ENCODE results near the gene SMAD5.

SMAD5 gene

GRCh38 chr5:136197462-136198142 is 65.0 kb downstream of the SMAD5 start:
- DNase-seq (ENCODE audit: low spot score): no peak

- no peak for DNase-seq (ENCODE audit: low spot score)
Measured at GRCh38 chr5:136198453-136198852, 65.8 kb downstream of the SMAD5 start.

- no peak for DNase-seq (ENCODE audit: low spot score)
Measured at GRCh38 chr5:136199408-136199807, 66.8 kb downstream of the SMAD5 start.

GRCh38 chr5:136200130-136200529 is 67.5 kb downstream of the SMAD5 start:
- DNase-seq (ENCODE audit: low spot score): no peak

GRCh38 chr5:136200761-136201160 is 68.1 kb downstream of the SMAD5 start:
- DNase-seq (ENCODE audit: low spot score): no peak

GRCh38 chr5:136201870-136202269 is 69.2 kb downstream of the SMAD5 start:
- no peak for DNase-seq (ENCODE audit: low spot score)

- no peak for DNase-seq (ENCODE audit: low spot score)
Measured at GRCh38 chr5:136202469-136203205, 70.0 kb downstream of the SMAD5 start.

GRCh38 chr5:136203303-136203922 is 70.8 kb downstream of the SMAD5 start:
- no peak for DNase-seq (ENCODE audit: low spot score)

GRCh38 chr5:136205061-136205702 is 72.5 kb downstream of the SMAD5 start:
- DNase-seq (ENCODE audit: low spot score): no peak

- DNase-seq (ENCODE audit: low spot score): no peak
Measured at GRCh38 chr5:136205941-136206340, 73.3 kb downstream of the SMAD5 start.

GRCh38 chr5:136206361-136206760 is 73.7 kb downstream of the SMAD5 start:
- no peak for DNase-seq (ENCODE audit: low spot score)

- no peak for DNase-seq (ENCODE audit: low spot score)
Measured at GRCh38 chr5:136207631-136208030, 75.0 kb downstream of the SMAD5 start.

- DNase-seq (ENCODE audit: low spot score): no peak
Measured at GRCh38 chr5:136208916-136209315, 76.3 kb downstream of the SMAD5 start.

- DNase-seq (ENCODE audit: low spot score): no peak
Measured at GRCh38 chr5:136209346-136209910, 76.8 kb downstream of the SMAD5 start.

- DNase-seq (ENCODE audit: low spot score): peak; percentile 3
Measured at GRCh38 chr5:136210259-136210658, 77.6 kb downstream of the SMAD5 start.

GRCh38 chr5:136211282-136212040 is 78.8 kb downstream of the SMAD5 start:
- no peak for DNase-seq (ENCODE audit: low spot score)

- DNase-seq (ENCODE audit: low spot score): peak; percentile 61
Measured at GRCh38 chr5:136212252-136212721, 79.6 kb downstream of the SMAD5 start.

GRCh38 chr5:136213919-136214493 is 81.4 kb downstream of the SMAD5 start:
- no peak for DNase-seq (ENCODE audit: low spot score)

- no peak for DNase-seq (ENCODE audit: low spot score)
Measured at GRCh38 chr5:136215812-136216211, 83.2 kb downstream of the SMAD5 start.

GRCh38 chr5:136216230-136216629 is 83.6 kb downstream of the SMAD5 start:
- DNase-seq (ENCODE audit: low spot score): no peak

- DNase-seq (ENCODE audit: low spot score): no peak
Measured at GRCh38 chr5:136221340-136221739, 88.7 kb downstream of the SMAD5 start.

Data from cerebellar cortex (tissue), 1 donor.